Measurements from ENCODE around the gene FOXN3.
A peak's percentile ranks its signal among the peaks of the same experiment; 100 is the strongest.

The FOXN3 gene

GRCh38 chr14:89280600-89280999, 136.4 kb downstream of the FOXN3 start:
- no peak overlapping the region for H3K4me3 ChIP-seq (ENCODE audit: low read length)
- H3K4me1 ChIP-seq (ENCODE audit: low read length), result peaks cover 28% of the 10 kb centered on the region
- peaks cover 5% of the 10 kb centered on the region; the same call in 1 of the 2 replicates for H4K20me1 ChIP-seq (ENCODE audit: insufficient read depth, low read length)
- no peaks in the 10 kb centered on the region for H3K36me3 ChIP-seq (replicated peaks; ENCODE audit: low read depth, low read length)
- no peak for TF ChIP-seq CTCF (IDR thresholded peaks at IDR 0.05; ENCODE audit: low read depth, low read length)
- no peak for TF ChIP-seq EZH2phosphoT487 (IDR thresholded peaks at IDR 0.05; ENCODE audit: low read depth)
- H3K79me2 ChIP-seq (ENCODE audit: low read length), result peaks cover 2% of the 10 kb centered on the region; the same call in 1 of the 2 replicates
- H3K27ac ChIP-seq (ENCODE audit: low read length), result no peak overlapping the region
- no peak overlapping the region for H3K9ac ChIP-seq (ENCODE audit: low read length)
- no peaks in the 10 kb centered on the region for H3K27me3 ChIP-seq (ENCODE audit: low read depth, low read length)
- no peaks in the 10 kb centered on the region for H3K9me3 ChIP-seq (ENCODE audit: insufficient read depth, low read length)
- no peak overlapping the region for H2AFZ ChIP-seq (ENCODE audit: low read depth, low read length)
- H3K4me2 ChIP-seq (ENCODE audit: low read length), result no peak overlapping the region

- H3K27me3 ChIP-seq (ENCODE audit: low read depth, low read length), result no peaks in the 10 kb centered on the region
- H2AFZ ChIP-seq (ENCODE audit: low read depth, low read length), result no peak overlapping the region
- H3K79me2 ChIP-seq (ENCODE audit: low read length), result peaks cover 10% of the 10 kb centered on the region; the same call in 1 of the 2 replicates
- H3K4me1 ChIP-seq (ENCODE audit: low read length), result peaks cover 36% of the 10 kb centered on the region
- H3K9ac ChIP-seq (ENCODE audit: low read length), result no peak overlapping the region
- TF ChIP-seq EZH2phosphoT487 (IDR thresholded peaks at IDR 0.05; ENCODE audit: low read depth), result no peak
- no peak for TF ChIP-seq CTCF (IDR thresholded peaks at IDR 0.05; ENCODE audit: low read depth, low read length)
- peaks cover 5% of the 10 kb centered on the region; the same call in 1 of the 2 replicates for H4K20me1 ChIP-seq (ENCODE audit: insufficient read depth, low read length)
- no peak overlapping the region for H3K27ac ChIP-seq (ENCODE audit: low read length)
- no peak overlapping the region for H3K4me2 ChIP-seq (ENCODE audit: low read length)
- H3K36me3 ChIP-seq (replicated peaks; ENCODE audit: low read depth, low read length), result no peaks in the 10 kb centered on the region
- no peak overlapping the region for H3K4me3 ChIP-seq (ENCODE audit: low read length)
- no peaks in the 10 kb centered on the region for H3K9me3 ChIP-seq (ENCODE audit: insufficient read depth, low read length)
Measured at GRCh38 chr14:89279649-89280232, 137.3 kb downstream of the FOXN3 start.

GRCh38 chr14:89277203-89277602, 139.8 kb downstream of the FOXN3 start:
- H3K27ac ChIP-seq (ENCODE audit: low read length), result peak overlapping the region; percentile 77
- H3K4me1 ChIP-seq (ENCODE audit: low read length), result peaks cover 43% of the 10 kb centered on the region
- no peaks in the 10 kb centered on the region for H4K20me1 ChIP-seq (ENCODE audit: insufficient read depth, low read length)
- no peak overlapping the region for H3K4me3 ChIP-seq (ENCODE audit: low read length)
- H3K36me3 ChIP-seq (replicated peaks; ENCODE audit: low read depth, low read length), result no peaks in the 10 kb centered on the region
- no peaks in the 10 kb centered on the region for H3K27me3 ChIP-seq (ENCODE audit: low read depth, low read length)
- TF ChIP-seq EZH2phosphoT487 (IDR thresholded peaks at IDR 0.05; ENCODE audit: low read depth) (no peak), CTCF (IDR thresholded peaks at IDR 0.05; ENCODE audit: low read depth, low read length) (no peak)
- peaks cover 13% of the 10 kb centered on the region; the same call in 1 of the 2 replicates for H3K79me2 ChIP-seq (ENCODE audit: low read length)
- H2AFZ ChIP-seq (ENCODE audit: low read depth, low read length), result no peak overlapping the region
- H3K9ac ChIP-seq (ENCODE audit: low read length), result no peak overlapping the region
- no peaks in the 10 kb centered on the region for H3K9me3 ChIP-seq (ENCODE audit: insufficient read depth, low read length)
- no peak overlapping the region; the same call in 1 of the 2 replicates for H3K4me2 ChIP-seq (ENCODE audit: low read length)

GRCh38 chr14:89276424-89276975, 140.5 kb downstream of the FOXN3 start:
- H3K27me3 ChIP-seq (ENCODE audit: low read depth, low read length), result no peaks in the 10 kb centered on the region
- H4K20me1 ChIP-seq (ENCODE audit: insufficient read depth, low read length), result no peaks in the 10 kb centered on the region
- H3K36me3 ChIP-seq (replicated peaks; ENCODE audit: low read depth, low read length), result no peaks in the 10 kb centered on the region
- H3K4me1 ChIP-seq (ENCODE audit: low read length), result peaks cover 50% of the 10 kb centered on the region
- peaks cover 13% of the 10 kb centered on the region; the same call in 1 of the 2 replicates for H3K79me2 ChIP-seq (ENCODE audit: low read length)
- H2AFZ ChIP-seq (ENCODE audit: low read depth, low read length), result no peak overlapping the region
- peak overlapping the region; percentile 39 for H3K4me2 ChIP-seq (ENCODE audit: low read length)
- H3K27ac ChIP-seq (ENCODE audit: low read length), result peak overlapping the region; percentile 77
- peak overlapping the region; percentile 26; the same call in 1 of the 2 replicates for H3K4me3 ChIP-seq (ENCODE audit: low read length)
- peak overlapping the region; percentile 42; the same call in 1 of the 2 replicates for H3K9ac ChIP-seq (ENCODE audit: low read length)
- H3K9me3 ChIP-seq (ENCODE audit: insufficient read depth, low read length), result no peaks in the 10 kb centered on the region
- TF ChIP-seq EZH2phosphoT487 (IDR thresholded peaks at IDR 0.05; ENCODE audit: low read depth) (no peak), CTCF (IDR thresholded peaks at IDR 0.05; ENCODE audit: low read depth, low read length) (no peak)

Data from OCI-LY3 (cell line).